GM12878 (cell line): Measurements from ENCODE around the gene ESYT3.

Experiments
- BMI1 ChIP-seq: fragments of 450-650 bp; IDR thresholded peaks from 2 replicates; pipeline ENCODE4 v1.6.1; 2016; ENCODE audit warnings: mild to moderate bottlenecking, moderate library complexity, borderline replicate concordance
- CEBPB ChIP-seq, 2 experiments: fragments of 150-350 bp in 1 of 2; IDR thresholded peaks; 2 replicates each; pipeline ENCODE4 v1.6.1; 2012 to 2014; ENCODE audit warnings: low read depth in 2 of 2, low read length in 2 of 2, borderline replicate concordance in 1 of 2, inconsistent platforms in 1 of 2
- EZH2 ChIP-seq: IDR thresholded peaks from 2 replicates; pipeline ENCODE4 v1.6.1; 2012; ENCODE audit warnings: low read depth, mild to moderate bottlenecking, control low read depth, inconsistent platforms, low read length, borderline replicate concordance; ENCODE audit not compliant: control insufficient read depth
- HDAC6 ChIP-seq: fragments of 200-600 bp; sonication (generic); IDR thresholded peaks from one replicate; pipeline ENCODE4 v1.8.0; 2017; ENCODE audit warnings: antibody characterized with exemption; ENCODE audit not compliant: unreplicated experiment
- IKZF2 ChIP-seq, 2 experiments: fragments of 450-650 bp; IDR thresholded peaks; 2 replicates each; pipeline ENCODE4 v1.6.1; 2017; ENCODE audit warnings: mild to moderate bottlenecking in 2 of 2, moderate library complexity in 2 of 2
- MEF2A ChIP-seq: IDR thresholded peaks from 2 replicates; pipeline ENCODE4 v1.6.1; 2011; ENCODE audit warnings: low read depth, mild to moderate bottlenecking, low read length, moderate library complexity; ENCODE audit not compliant: insufficient read depth
- NBN ChIP-seq: fragments of 450-650 bp; IDR thresholded peaks from 2 replicates; pipeline ENCODE4 v1.6.1; 2016
- NRF1 ChIP-seq: conservative IDR thresholded peaks from 2 replicates; pipeline ENCODE4 v1.6.1; 2011; ENCODE audit warnings: mild to moderate bottlenecking, low read depth, low read length, improper control_type of control experiment
- POLR2A ChIP-seq: IDR thresholded peaks from 2 replicates; pipeline ENCODE4 v1.6.1; 2011; ENCODE audit warnings: low read depth, mild to moderate bottlenecking, low read length
- RAD21 ChIP-seq: IDR thresholded peaks from 2 replicates; pipeline ENCODE4 v1.6.1; 2011; ENCODE audit warnings: mild to moderate bottlenecking, low read depth, low read length, moderate library complexity; ENCODE audit not compliant: insufficient read depth
- SMARCA5 ChIP-seq: fragments of 450-650 bp; IDR thresholded peaks from 2 replicates; pipeline ENCODE4 v1.6.1; 2017; ENCODE audit warnings: mild to moderate bottlenecking
- SUZ12 ChIP-seq: fragments of 200-600 bp; sonication (generic); IDR thresholded peaks from one replicate; pipeline ENCODE4 v1.6.1; 2018; ENCODE audit warnings: antibody characterized with exemption, mild to moderate bottlenecking; ENCODE audit not compliant: unreplicated experiment
- TF ChIP-seq, protein P1 (sequence below), 3 experiments: IDR thresholded peaks in 2 of 3; conservative IDR thresholded peaks in 1 of 3; 2 replicates each; pipeline ENCODE4 v1.5.1; 2011; ENCODE audit warnings: low read depth in 3 of 3, low read length in 3 of 3, mild to moderate bottlenecking in 3 of 3, control low read depth in 2 of 3, moderate library complexity in 2 of 3, inconsistent platforms in 1 of 3, mixed read lengths in 1 of 3; ENCODE audit not compliant: control insufficient read depth in 2 of 3, insufficient read depth in 1 of 3; ENCODE audit errors: extremely low read depth in 1 of 3
- TF ChIP-seq, protein P2 (sequence below): IDR thresholded peaks from 2 replicates; pipeline ENCODE4 v1.6.1; 2011; ENCODE audit warnings: low read depth, low read length, improper control_type of control experiment, borderline replicate concordance

DNA sequence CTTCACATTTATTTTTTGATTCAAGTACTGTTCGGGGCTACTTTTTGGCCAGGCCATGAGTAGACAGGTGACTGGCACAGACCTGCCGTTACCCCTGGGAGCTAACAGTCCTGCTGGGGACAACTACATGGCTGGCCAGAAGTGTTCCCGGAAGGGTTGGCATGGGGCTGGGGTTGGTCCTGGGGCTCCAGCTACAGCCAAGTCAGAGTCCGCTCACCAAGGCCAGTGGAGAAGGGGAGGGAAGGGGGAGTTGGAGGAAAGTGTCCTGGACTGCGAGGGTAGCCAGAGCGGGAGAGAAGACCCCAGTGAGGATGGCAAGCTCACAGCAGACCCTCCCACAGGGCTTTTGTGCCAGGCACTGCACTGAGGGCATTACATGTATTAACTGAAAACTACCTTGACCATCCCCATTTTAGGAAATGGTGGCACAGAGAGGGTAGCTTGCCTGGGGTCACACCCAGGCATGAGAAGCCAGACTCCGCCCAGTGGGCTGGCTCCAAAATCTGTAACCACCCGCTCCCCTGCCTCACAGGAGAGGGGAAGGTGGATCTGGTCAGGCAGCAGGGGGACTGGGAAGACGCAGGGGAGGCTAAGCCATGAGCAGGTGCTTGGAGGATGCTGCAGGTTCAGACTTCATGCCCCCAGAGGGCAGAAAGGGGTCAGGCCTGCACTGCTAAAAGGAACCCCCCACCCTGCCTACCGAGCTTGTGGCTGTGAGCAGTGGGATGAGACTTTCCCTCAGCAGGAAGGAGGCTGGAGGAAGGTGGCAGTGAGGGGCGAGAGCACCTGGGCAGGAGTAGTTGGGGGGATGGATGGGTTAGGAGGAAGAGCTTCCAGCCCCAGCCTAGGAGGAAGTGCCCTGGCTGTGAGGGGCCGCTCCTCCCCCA, 38.3 kb upstream of the ESYT3 start:
- no peak for TF ChIP-seq SMARCA5
- no peak for TF ChIP-seq NRF1
- TF ChIP-seq CEBPB (IDR thresholded peaks at IDR 0.05; ENCODE audit: borderline replicate concordance in 1 of 2, low read depth in 2 of 2, low read length in 2 of 2): no peak
- TF ChIP-seq RAD21: no peak
- TF ChIP-seq, protein P1, sequence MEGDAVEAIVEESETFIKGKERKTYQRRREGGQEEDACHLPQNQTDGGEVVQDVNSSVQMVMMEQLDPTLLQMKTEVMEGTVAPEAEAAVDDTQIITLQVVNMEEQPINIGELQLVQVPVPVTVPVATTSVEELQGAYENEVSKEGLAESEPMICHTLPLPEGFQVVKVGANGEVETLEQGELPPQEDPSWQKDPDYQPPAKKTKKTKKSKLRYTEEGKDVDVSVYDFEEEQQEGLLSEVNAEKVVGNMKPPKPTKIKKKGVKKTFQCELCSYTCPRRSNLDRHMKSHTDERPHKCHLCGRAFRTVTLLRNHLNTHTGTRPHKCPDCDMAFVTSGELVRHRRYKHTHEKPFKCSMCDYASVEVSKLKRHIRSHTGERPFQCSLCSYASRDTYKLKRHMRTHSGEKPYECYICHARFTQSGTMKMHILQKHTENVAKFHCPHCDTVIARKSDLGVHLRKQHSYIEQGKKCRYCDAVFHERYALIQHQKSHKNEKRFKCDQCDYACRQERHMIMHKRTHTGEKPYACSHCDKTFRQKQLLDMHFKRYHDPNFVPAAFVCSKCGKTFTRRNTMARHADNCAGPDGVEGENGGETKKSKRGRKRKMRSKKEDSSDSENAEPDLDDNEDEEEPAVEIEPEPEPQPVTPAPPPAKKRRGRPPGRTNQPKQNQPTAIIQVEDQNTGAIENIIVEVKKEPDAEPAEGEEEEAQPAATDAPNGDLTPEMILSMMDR (IDR thresholded peaks at IDR 0.05 in 2 of 3, conservative IDR thresholded peaks at IDR 0.05 in 1 of 3; ENCODE audit: control insufficient read depth in 2 of 3, extremely low read depth in 1 of 3, insufficient read depth in 1 of 3, low read depth in 3 of 3, low read length in 3 of 3): no peak
- no peak for TF ChIP-seq HDAC6
- TF ChIP-seq, protein P2, sequence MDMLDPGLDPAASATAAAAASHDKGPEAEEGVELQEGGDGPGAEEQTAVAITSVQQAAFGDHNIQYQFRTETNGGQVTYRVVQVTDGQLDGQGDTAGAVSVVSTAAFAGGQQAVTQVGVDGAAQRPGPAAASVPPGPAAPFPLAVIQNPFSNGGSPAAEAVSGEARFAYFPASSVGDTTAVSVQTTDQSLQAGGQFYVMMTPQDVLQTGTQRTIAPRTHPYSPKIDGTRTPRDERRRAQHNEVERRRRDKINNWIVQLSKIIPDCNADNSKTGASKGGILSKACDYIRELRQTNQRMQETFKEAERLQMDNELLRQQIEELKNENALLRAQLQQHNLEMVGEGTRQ: no peak
- no peak for TF ChIP-seq MEF2A
- no peak for TF ChIP-seq IKZF2 (IDR thresholded peaks at IDR 0.05)
- TF ChIP-seq SUZ12: no peak
- TF ChIP-seq BMI1: no peak
- TF ChIP-seq EZH2: no peak
- no peak for TF ChIP-seq POLR2A
- no peak for TF ChIP-seq NBN
